Common myeloid progenitor, CD34-positive (primary cell): Measurements from ENCODE around the gene FGF1.

Experiments
- CTCF ChIA-PET: fragments of 350-600 bp; sonication (Branson Sonifier 250); formaldehyde crosslinking; loops from one replicate; lab custom pipeline; 2021; ENCODE audit warnings: antibody characterized with exemption; lab: Charles Lee
- POLR2A ChIA-PET: fragments of 350-600 bp; sonication (Branson Sonifier 250); formaldehyde crosslinking; loops from one replicate; lab custom pipeline; 2021; ENCODE audit warnings: antibody characterized with exemption; lab: Charles Lee
- DNase-seq, 3 donors: peaks; one replicate each; pipeline versions ENCODE4 v3.0.0 to v3.0.0-alpha.2; 2013
- H3K27ac ChIP-seq, 2 experiments: 1 replicate in 1 of 2; 2 replicates in 1 of 2; pipeline ENCODE4 v1.7.0; 2013; ENCODE audit warnings: inconsistent platforms in 2 of 2, low read length in 2 of 2, mild to moderate bottlenecking in 2 of 2, low read depth in 1 of 2, moderate library complexity in 1 of 2; ENCODE audit not compliant: severe bottlenecking in 2 of 2, insufficient read depth in 1 of 2, poor library complexity in 1 of 2
- H3K27me3 ChIP-seq, 5 experiments: replicated peaks in 2 of 5; 1 replicate in 3 of 5; 2 replicates in 2 of 5; pipeline versions ENCODE4 v1.6.1 to v1.7.0; 2013; ENCODE audit warnings: low read length in 4 of 5, mild to moderate bottlenecking in 2 of 5, moderate library complexity in 2 of 5, inconsistent platforms in 1 of 5; ENCODE audit not compliant: insufficient read depth in 5 of 5, control insufficient read depth in 4 of 5
- H3K36me3 ChIP-seq, 4 experiments: 1 replicate in 2 of 4; 2 replicates in 2 of 4; pipeline versions ENCODE4 v1.6.1 to v1.7.0; 2013; ENCODE audit warnings: low read length in 3 of 4, control low read depth in 1 of 4, mild to moderate bottlenecking in 1 of 4; ENCODE audit not compliant: control insufficient read depth in 4 of 4, insufficient read depth in 4 of 4
- H3K4me1 ChIP-seq, 4 experiments: 1 replicate in 3 of 4; 2 replicates in 1 of 4; pipeline versions ENCODE4 v1.6.1 to v1.7.1; 2013; ENCODE audit warnings: low read length in 3 of 4, mild to moderate bottlenecking in 3 of 4, control low read depth in 1 of 4, inconsistent platforms in 1 of 4, moderate library complexity in 1 of 4; ENCODE audit not compliant: control insufficient read depth in 4 of 4, insufficient read depth in 4 of 4; ENCODE audit errors: control extremely low read depth in 1 of 4
- H3K4me3 ChIP-seq, 7 experiments: 1 replicate in 4 of 7; 2 replicates in 3 of 7; pipeline versions ENCODE4 v1.5.1 to v1.7.0; 2013; ENCODE audit warnings: mild to moderate bottlenecking in 7 of 7, low read length in 6 of 7, moderate library complexity in 6 of 7, inconsistent platforms in 2 of 7, low read depth in 2 of 7, control low read depth in 1 of 7; ENCODE audit not compliant: insufficient read depth in 4 of 7, control insufficient read depth in 1 of 7; ENCODE audit errors: extremely low read depth in 1 of 7
- H3K9me3 ChIP-seq, 5 experiments: 1 replicate in 4 of 5; 2 replicates in 1 of 5; pipeline versions ENCODE4 v1.6.1 to v1.7.1; 2013; ENCODE audit warnings: low read length in 4 of 5, mild to moderate bottlenecking in 2 of 5, inconsistent platforms in 1 of 5, low read depth in 1 of 5, moderate library complexity in 1 of 5; ENCODE audit not compliant: control insufficient read depth in 4 of 5, insufficient read depth in 2 of 5; ENCODE audit errors: control extremely low read depth in 1 of 5
- WGBS: methylation state at CpG from one replicate; pipeline ENCODE4 v1.1.5; 2013; ENCODE audit not compliant: insufficient coverage; 5-methylcytosine and 5-hydroxymethylcytosine counted together

The FGF1 gene

GRCh38 chr5:142688281-142688989 lies 2.5 kb upstream of the FGF1 start:
- 90% methylated on average over 5 of the region's 7 CpGs for WGBS
- H3K4me3 ChIP-seq: no peak overlapping the region
- DNase-seq: no peak
- no peak overlapping the region for H3K27ac ChIP-seq
- ChIA-PET POLR2A (no interaction called here), CTCF (interaction anchor here (1.2 to 4.3 kb wide), 2 partner anchors 10 to 35 kb away, joined by 3 to 21 read pairs; no protein-coding TSS in a partner anchor)
- no peaks in the 10 kb centered on the region for H3K36me3 ChIP-seq
- peaks cover 0 to 2% (median 0%) of the 10 kb centered on the region in 5 experiments for H3K27me3 ChIP-seq
- H3K4me1 ChIP-seq: no peaks in the 10 kb centered on the region
- no peaks in the 10 kb centered on the region for H3K9me3 ChIP-seq

GRCh38 chr5:142686968-142687367 lies 1.1 kb upstream of the FGF1 start:
- POLR2A ChIA-PET: no interaction called here

GRCh38 chr5:142686210-142686734 lies 382 bp upstream of the FGF1 start:
- whole genome bisulfite sequencing: 95% methylated on average over 9 of the region's 11 CpGs
- Histone ChIP-seq H3K4me1 (no peaks in the 10 kb centered on the region), H3K4me3 (no peak overlapping the region), H3K27ac (no peak overlapping the region), H3K9me3 (no peaks in the 10 kb centered on the region), H3K36me3 (no peaks in the 10 kb centered on the region), H3K27me3 (peaks cover 0 to 2% (median 0%) of the 10 kb centered on the region in 5 experiments)
- DNase-seq: no peak
- ChIA-PET POLR2A (no interaction called here), CTCF (interaction anchor here (0.6 to 4.3 kb wide), 7 partner anchors 12 to 31 kb away, joined by 3 to 21 read pairs (median 5); no protein-coding TSS in a partner anchor)

More at GRCh38 chr5:142686968-142687367, 1.1 kb upstream of the FGF1 start:
- no peak for DNase-seq
- Histone ChIP-seq H3K4me3 (no peak overlapping the region), H3K9me3 (no peaks in the 10 kb centered on the region), H3K36me3 (no peaks in the 10 kb centered on the region), H3K4me1 (no peaks in the 10 kb centered on the region), H3K27me3 (peaks cover 0 to 2% (median 0%) of the 10 kb centered on the region in 5 experiments), H3K27ac (no peak overlapping the region)
- CTCF ChIA-PET: interaction anchor here (0.6 to 4.3 kb wide), 6 partner anchors 12 to 56 kb away, joined by 3 to 21 read pairs (median 4); no protein-coding TSS in a partner anchor
- 89% methylated on average over 2 of the region's 4 CpGs for WGBS

GRCh38 chr5:142684508-142685041 lies 1.3 kb downstream of the FGF1 start:
- ChIA-PET CTCF (interaction anchor here (1.3 to 4.3 kb wide), 3 partner anchors 14 to 29 kb away, joined by 5 to 21 read pairs (median 8); no protein-coding TSS in a partner anchor), POLR2A (no interaction called here)
- H3K4me1 ChIP-seq: no peaks in the 10 kb centered on the region
- no peak for DNase-seq
- no peaks in the 10 kb centered on the region for H3K36me3 ChIP-seq
- H3K9me3 ChIP-seq: peaks cover 0 to 2% (median 0%) of the 10 kb centered on the region in 5 experiments
- 92% methylated on average over 6 of the region's 9 CpGs for WGBS
- no peak overlapping the region for H3K4me3 ChIP-seq
- peaks cover 0 to 2% (median 0%) of the 10 kb centered on the region in 5 experiments for H3K27me3 ChIP-seq
- H3K27ac ChIP-seq: no peak overlapping the region

- H3K4me3 ChIP-seq: no peak overlapping the region
These were observed 1.9 kb downstream of the FGF1 start for GRCh38 chr5:142683881-142684505.

GRCh38 chr5:142683116-142683515 lies 2.8 kb downstream of the FGF1 start:
- no CpG with 5 or more reads among the region's 3 CpGs for WGBS
- H3K4me1 ChIP-seq: no peaks in the 10 kb centered on the region
- H3K36me3 ChIP-seq: no peaks in the 10 kb centered on the region
- no peak for DNase-seq
- peaks cover 0 to 3% (median 0%) of the 10 kb centered on the region in 5 experiments for H3K27me3 ChIP-seq
- peaks cover 0 to 2% (median 0%) of the 10 kb centered on the region in 5 experiments for H3K9me3 ChIP-seq
- CTCF ChIA-PET: no interaction called here
- POLR2A ChIA-PET: no interaction called here
- H3K4me3 ChIP-seq: no peak overlapping the region
- no peak overlapping the region for H3K27ac ChIP-seq

More at GRCh38 chr5:142683881-142684505, 1.9 kb downstream of the FGF1 start:
- peaks cover 0 to 2% (median 0%) of the 10 kb centered on the region in 5 experiments for H3K27me3 ChIP-seq
- CTCF ChIA-PET: interaction anchor here (4.3 kb wide), 1 partner anchor 15 kb away, joined by 21 read pairs; no protein-coding TSS in a partner anchor
- POLR2A ChIA-PET: no interaction called here
- H3K4me1 ChIP-seq: no peaks in the 10 kb centered on the region
- H3K36me3 ChIP-seq: no peaks in the 10 kb centered on the region
- DNase-seq: no peak
- no peak overlapping the region for H3K27ac ChIP-seq
- WGBS: 100% methylated on average over 4 of the region's 5 CpGs
- H3K9me3 ChIP-seq: peaks cover 0 to 2% (median 0%) of the 10 kb centered on the region in 5 experiments
